Stimulated activated CD8-positive, alpha-beta memory T cell treated with anti-CD3 and anti-CD28 coated beads, Interleukin-2, amount 100 ng/mL, for 1 hour (primary cell): Measurements from ENCODE around the gene UBTD2.

Experiments used
- DNase-seq, 2 donors: peaks; one replicate each; pipeline ENCODE4 v3.0.0-alpha.2; 2020; ENCODE audit warnings: low read depth in 2 of 2

The UBTD2 gene

GRCh38 chr5:172171118-172171517 is 112.4 kb downstream of the UBTD2 start:
- no peak for DNase-seq

GRCh38 chr5:172170251-172170701 is 113.3 kb downstream of the UBTD2 start:
- no peak for DNase-seq

- no peak for DNase-seq
Observed at GRCh38 chr5:172169216-172169615, 114.3 kb downstream of the UBTD2 start.

GRCh38 chr5:172168311-172168710 is 115.3 kb downstream of the UBTD2 start:
- DNase-seq = no peak

- no peak for DNase-seq
Observed at GRCh38 chr5:172167895-172168294, 115.7 kb downstream of the UBTD2 start.

- no peak for DNase-seq
Observed at GRCh38 chr5:172166030-172166826, 117.3 kb downstream of the UBTD2 start.

GRCh38 chr5:172165465-172165864 is 118.1 kb downstream of the UBTD2 start:
- DNase-seq = no peak

GRCh38 chr5:172164769-172165212 is 118.8 kb downstream of the UBTD2 start:
- DNase-seq = no peak

- no peak for DNase-seq
Observed at GRCh38 chr5:172163346-172163745, 120.2 kb downstream of the UBTD2 start.

GRCh38 chr5:172162987-172163343 is 120.6 kb downstream of the UBTD2 start:
- DNase-seq = no peak

- DNase-seq = no peak
Observed at GRCh38 chr5:172162323-172162986, 121.1 kb downstream of the UBTD2 start.

GRCh38 chr5:172160506-172160905 is 123.1 kb downstream of the UBTD2 start:
- no peak for DNase-seq
